GM12874 (cell line): ENCODE results near the gene MAP3K5.

Experiments
- CTCF ChIP-seq: IDR thresholded peaks from 2 replicates; pipeline ENCODE4 v1.5.1; 2011; ENCODE audit warnings: low read depth, mild to moderate bottlenecking, control low read depth, low read length, moderate library complexity; ENCODE audit not compliant: insufficient read depth

MAP3K5 gene

GRCh38 chr6:136769124-136769523, 23.2 kb downstream of the MAP3K5 start:
- TF ChIP-seq CTCF: no peak

- TF ChIP-seq CTCF: no peak
These were observed 24.5 kb downstream of the MAP3K5 start for GRCh38 chr6:136767570-136768309.

GRCh38 chr6:136767103-136767502, 25.2 kb downstream of the MAP3K5 start:
- no peak for TF ChIP-seq CTCF

- no peak for TF ChIP-seq CTCF
These were observed 26.0 kb downstream of the MAP3K5 start for GRCh38 chr6:136766274-136766673.

- no peak for TF ChIP-seq CTCF
These were observed 27.7 kb downstream of the MAP3K5 start for GRCh38 chr6:136764517-136764993.

- no peak for TF ChIP-seq CTCF
These were observed 28.4 kb downstream of the MAP3K5 start for GRCh38 chr6:136763716-136764516.

- no peak for TF ChIP-seq CTCF
These were observed 29.0 kb downstream of the MAP3K5 start for GRCh38 chr6:136763255-136763654.
